22Rv1 (cell line): Measurements from ENCODE around the gene GAPVD1.

Experiments used
- ZFX ChIP-seq: fragments of 450-650 bp; IDR thresholded peaks from 2 replicates; pipeline ENCODE4 v1.6.1; 2017; ENCODE audit warnings: antibody characterized with exemption, borderline replicate concordance
- TF ChIP-seq, protein P1 (sequence below): fragments of 450-650 bp; IDR thresholded peaks from 2 replicates; pipeline ENCODE4 v1.5.1; 2017; ENCODE audit warnings: mild to moderate bottlenecking

DNA sequence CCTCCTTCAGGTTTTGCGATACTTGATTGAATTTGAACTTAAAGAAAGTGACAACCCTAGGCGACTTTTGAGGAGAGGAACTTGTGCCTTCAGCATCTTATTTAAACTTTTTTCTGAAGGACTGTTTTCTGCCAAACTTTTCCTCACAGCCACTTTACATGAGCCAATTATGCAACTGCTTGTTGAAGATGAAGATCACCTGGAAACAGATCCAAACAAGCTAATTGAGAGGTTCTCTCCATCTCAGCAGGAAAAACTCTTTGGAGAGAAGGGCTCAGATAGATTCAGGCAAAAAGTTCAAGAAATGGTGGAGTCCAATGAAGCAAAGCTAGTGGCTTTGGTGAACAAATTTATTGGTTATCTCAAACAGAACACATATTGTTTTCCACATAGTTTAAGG, 40.6 kb downstream of the GAPVD1 start:
- TF ChIP-seq, protein P1, sequence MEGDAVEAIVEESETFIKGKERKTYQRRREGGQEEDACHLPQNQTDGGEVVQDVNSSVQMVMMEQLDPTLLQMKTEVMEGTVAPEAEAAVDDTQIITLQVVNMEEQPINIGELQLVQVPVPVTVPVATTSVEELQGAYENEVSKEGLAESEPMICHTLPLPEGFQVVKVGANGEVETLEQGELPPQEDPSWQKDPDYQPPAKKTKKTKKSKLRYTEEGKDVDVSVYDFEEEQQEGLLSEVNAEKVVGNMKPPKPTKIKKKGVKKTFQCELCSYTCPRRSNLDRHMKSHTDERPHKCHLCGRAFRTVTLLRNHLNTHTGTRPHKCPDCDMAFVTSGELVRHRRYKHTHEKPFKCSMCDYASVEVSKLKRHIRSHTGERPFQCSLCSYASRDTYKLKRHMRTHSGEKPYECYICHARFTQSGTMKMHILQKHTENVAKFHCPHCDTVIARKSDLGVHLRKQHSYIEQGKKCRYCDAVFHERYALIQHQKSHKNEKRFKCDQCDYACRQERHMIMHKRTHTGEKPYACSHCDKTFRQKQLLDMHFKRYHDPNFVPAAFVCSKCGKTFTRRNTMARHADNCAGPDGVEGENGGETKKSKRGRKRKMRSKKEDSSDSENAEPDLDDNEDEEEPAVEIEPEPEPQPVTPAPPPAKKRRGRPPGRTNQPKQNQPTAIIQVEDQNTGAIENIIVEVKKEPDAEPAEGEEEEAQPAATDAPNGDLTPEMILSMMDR, result no peak
- no peak for TF ChIP-seq ZFX
